Pancreas (tissue), 10 donors: ENCODE results near the gene ZNF184. TPM values are rescaled to one million over a fixed set of nuclear protein-coding genes. Genes with fewer than 3 reads are reported as not detected.

Source experiments
- ATAC-seq, 4 donors: fragments of 200-7000 bp; cut with Tn5 transposase; one replicate each; pipeline versions ENCODE4 v1.8.0 to v1.9.1; 2020; ENCODE audit warnings: mild to moderate bottlenecking in 4 of 4, moderate library complexity in 4 of 4
- DNase-seq, 6 donors: peaks; one replicate each; pipeline ENCODE4 v3.0.0-alpha.2; 2020
- FAIRE-seq: peaks from 2 replicates; lab custom pipeline; 2012; peaks lifted over from hg19 to GRCh38; lab: Jason Lieb, UNC
- H3K27ac ChIP-seq, 4 donors: fragments of 200-600 bp; sonication (generic); 1 replicate in 3 of 4; 2 replicates in 1 of 4; pipeline versions ENCODE4 v1.5.0 to v1.8.0; 2020
- H3K27me3 ChIP-seq, 4 donors: fragments of 200-600 bp; one replicate each; pipeline ENCODE4 v1.8.0; 2021
- H3K36me3 ChIP-seq, 3 donors: fragments of 200-600 bp; sonication (generic) in 1 of 3; one replicate each; pipeline versions ENCODE4 v1.5.0 to v1.8.0; 2020 to 2021
- H3K4me1 ChIP-seq, 3 donors: fragments of 200-600 bp; one replicate each; pipeline ENCODE4 v1.8.0; 2021
- H3K4me3 ChIP-seq, 4 donors: fragments of 200-600 bp; sonication (generic) in 2 of 4; one replicate each; pipeline versions ENCODE4 v1.5.0 to v1.8.0; 2020 to 2021
- H3K9me3 ChIP-seq, 4 donors: fragments of 200-600 bp; one replicate each; pipeline ENCODE4 v1.8.0; 2021
- CTCF ChIP-seq, 4 donors: fragments of 200-600 bp; sonication (generic) in 3 of 4; IDR thresholded peaks; one replicate each; pipeline versions ENCODE4 v1.5.0 to v1.8.0; 2021; ENCODE audit warnings: antibody characterized with exemption in 4 of 4
- WGBS, 2 donors: extraction: QIAGEN DNeasy Blood & Tissue Kit; methylation state at CpG; one replicate each; pipeline ENCODE4 v1.1.7; 2013; 5-methylcytosine and 5-hydroxymethylcytosine counted together
- intact Hi-C, 3 donors: fragments of 100-400 bp; cut with DNase I; formaldehyde crosslinking; loops; one replicate each; pipeline versions ENCODE4 v1.11.1 to v1.14.2; 2022
- polyA plus RNA-seq, 2 donors: library from polyadenylated mRNA; stranded (reverse); fragments of 200-250 nt; gene quantifications; one replicate each; pipeline ENCODE4 v1.2.3, GENCODE V29; 2013
- total RNA-seq, 6 donors: library from RNA; stranded (reverse); fragmentation: NEBNext Ultra II Directional in 4 of 6; extraction: Animal tissue kit (Norgen Biotek cat#: 25700) in 4 of 6; gene quantifications; one replicate each; pipeline versions ENCODE4 v1.2.1 to v1.2.4, GENCODE V29; 2021 to 2023
- donor health status: healthy with polysubstance abuse.
- donor health status: DM: no; HTN: no; CAD: no; lungs with moderate emphysema.
- donor health status: DM: no; HTN: no; CAD: no.
- donor health status: control.
- donor health status: control.
- donor health status: Bipolar disorder and iron deficiency.
- donor health status: DM: yes; HTN: yes; CAD: no.
- donor health status: DM: no; HTN: no; CAD: no.
- donor health status: DM: no; HTN: no; CAD: no.
- donor health status: DM: yes; HTN: yes; CAD: no.

Gene ZNF184
- total and polyA plus RNA-seq, 8 donors = 1.1 to 4.6 (median 2.2) TPM

DNA sequence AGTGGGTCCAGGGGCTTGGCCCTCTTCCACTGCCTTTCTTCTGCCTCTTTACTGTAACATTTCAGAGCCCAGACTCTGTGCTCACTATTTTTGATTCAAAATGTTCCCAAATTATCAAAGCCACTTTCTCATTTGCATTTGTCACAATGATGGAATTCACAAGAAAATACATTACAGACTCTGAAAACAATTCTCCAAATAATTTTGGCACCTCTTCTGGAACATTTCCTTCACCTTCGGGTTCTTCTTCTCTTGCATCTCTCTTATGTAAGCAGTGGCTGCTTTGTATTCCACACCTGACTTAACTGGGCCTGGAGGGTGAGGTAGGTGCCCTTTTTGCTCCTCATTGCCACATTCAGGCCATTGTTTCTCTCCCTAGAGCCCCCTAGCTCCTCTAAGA lies 30.0 kb downstream of the ZNF184 start:
- WGBS, 2 donors = 77 to 90% methylated on average over 1 of the region's 1 CpG
- DNase-seq (no peak), ATAC-seq (no peak), FAIRE-seq (no peak)
- TF ChIP-seq CTCF (IDR thresholded peaks at IDR 0.05) = no peak
- H3K4me3 ChIP-seq = no peak overlapping the region
- no peaks in the 10 kb centered on the region for H3K36me3 ChIP-seq
- intact Hi-C loops = no loop called here
- H3K9me3 ChIP-seq = no peaks in the 10 kb centered on the region
- no peaks in the 10 kb centered on the region for H3K4me1 ChIP-seq
- H3K27ac ChIP-seq = no peak overlapping the region
- no peaks in the 10 kb centered on the region for H3K27me3 ChIP-seq

- intact Hi-C loops = no loop called here
Measured at GRCh38 chr6:27441001-27441400, 31.9 kb downstream of the ZNF184 start.

GRCh38 chr6:27439371-27439770 lies 33.5 kb downstream of the ZNF184 start:
- Histone ChIP-seq H3K27ac (no peak overlapping the region), H3K27me3 (no peaks in the 10 kb centered on the region), H3K4me3 (no peak overlapping the region), H3K9me3 (no peaks in the 10 kb centered on the region), H3K4me1 (no peaks in the 10 kb centered on the region), H3K36me3 (no peaks in the 10 kb centered on the region)
- TF ChIP-seq CTCF (IDR thresholded peaks at IDR 0.05) = no peak
- DNase-seq (no peak), ATAC-seq (no peak), FAIRE-seq (no peak)
- WGBS, 2 donors = 90 to 96% methylated on average over 4 of the region's 4 CpGs
- intact Hi-C loops = no loop called here

More at GRCh38 chr6:27441001-27441400, 31.9 kb downstream of the ZNF184 start:
- 96 to 98% methylated on average over 3 of the region's 3 CpGs for WGBS, 2 donors
- no peak overlapping the region for H3K27ac ChIP-seq
- H3K4me3 ChIP-seq = no peak overlapping the region
- FAIRE-seq (no peak), DNase-seq (no peak), ATAC-seq (no peak)
- no peaks in the 10 kb centered on the region for H3K36me3 ChIP-seq
- no peaks in the 10 kb centered on the region for H3K4me1 ChIP-seq
- H3K27me3 ChIP-seq = no peaks in the 10 kb centered on the region
- no peaks in the 10 kb centered on the region for H3K9me3 ChIP-seq
- TF ChIP-seq CTCF (IDR thresholded peaks at IDR 0.05) = no peak

DNA sequence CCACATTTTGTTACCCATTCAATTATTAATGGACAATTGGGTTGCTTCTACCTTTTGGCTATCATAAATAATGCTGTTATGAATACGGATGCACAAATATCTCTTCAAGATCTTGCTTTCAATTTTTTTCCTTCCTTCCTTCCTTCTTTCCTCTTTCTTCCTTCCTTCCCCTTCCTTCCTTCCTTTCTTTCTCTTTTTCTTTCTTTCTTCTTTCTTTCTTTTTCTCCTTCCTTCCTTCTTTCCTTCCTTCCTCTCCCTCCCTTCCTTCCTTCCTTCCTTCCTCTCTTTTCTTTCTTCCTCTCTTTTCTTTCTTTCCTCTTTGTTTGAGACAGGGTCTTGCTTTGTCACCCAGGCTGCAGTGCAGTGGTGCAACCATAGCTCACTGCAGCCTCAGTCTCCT lies 39.2 kb downstream of the ZNF184 start:
- intact Hi-C loops = no loop called here
- FAIRE-seq = no peak
- no peak for TF ChIP-seq CTCF (IDR thresholded peaks at IDR 0.05)

DNA sequence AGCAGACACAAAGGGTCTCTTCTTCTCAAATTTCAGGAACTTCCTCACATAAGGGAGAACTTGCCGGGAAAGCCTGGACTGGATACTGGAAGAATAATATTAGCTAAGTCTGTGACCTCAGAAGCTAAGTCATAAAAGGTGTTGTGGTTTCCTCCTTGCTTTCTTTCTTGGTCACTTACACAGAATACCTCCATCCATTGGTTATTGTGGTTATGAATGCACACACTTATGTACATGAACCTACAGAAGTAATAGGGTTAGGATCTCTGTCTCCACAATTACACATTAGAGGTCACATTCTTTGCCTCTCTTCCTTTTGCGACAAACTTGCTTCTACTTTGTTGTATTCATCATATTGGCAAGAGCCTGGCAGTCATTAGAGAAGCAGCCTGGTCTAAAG lies 43.9 kb downstream of the ZNF184 start:
- ATAC-seq (no peak), FAIRE-seq (no peak), DNase-seq (no peak)
- no peak for TF ChIP-seq CTCF (IDR thresholded peaks at IDR 0.05)
- H3K27me3 ChIP-seq = no peaks in the 10 kb centered on the region
- WGBS, 2 donors = 81 to 91% methylated on average over 2 of the region's 2 CpGs
- no peaks in the 10 kb centered on the region for H3K36me3 ChIP-seq
- no peak overlapping the region for H3K27ac ChIP-seq
- intact Hi-C loops = no loop called here
- H3K9me3 ChIP-seq = no peaks in the 10 kb centered on the region
- no peaks in the 10 kb centered on the region for H3K4me1 ChIP-seq
- no peak overlapping the region for H3K4me3 ChIP-seq

More for the DNA sequence above, 39.2 kb downstream of the ZNF184 start:
- DNase-seq = no peak
- Histone ChIP-seq H3K27ac (no peak overlapping the region), H3K27me3 (no peaks in the 10 kb centered on the region), H3K9me3 (no peaks in the 10 kb centered on the region), H3K4me1 (no peaks in the 10 kb centered on the region), H3K36me3 (no peaks in the 10 kb centered on the region), H3K4me3 (no peak overlapping the region)
- no peak for ATAC-seq
- WGBS, 2 donors = 74 to 93% methylated on average over 1 of the region's 1 CpG
